GM12878 (cell line): ENCODE results near the gene PLPP7. TPM values are rescaled to one million over a fixed set of nuclear protein-coding genes. Genes with fewer than 3 reads are reported as not detected.

ENCODE experiments used
- BCL3 ChIP-seq: IDR thresholded peaks from 2 replicates; pipeline ENCODE4 v1.6.1; 2011; ENCODE audit warnings: borderline replicate concordance, low read depth, mild to moderate bottlenecking, moderate library complexity, low read length; ENCODE audit not compliant: insufficient read depth, poor library complexity, severe bottlenecking
- FOXK2 ChIP-seq: fragments of 450-650 bp; IDR thresholded peaks from 2 replicates; pipeline ENCODE4 v1.6.1; 2017; ENCODE audit warnings: mild to moderate bottlenecking, moderate library complexity
- FOXM1 ChIP-seq: IDR thresholded peaks from 2 replicates; pipeline ENCODE4 v1.6.1; 2012; ENCODE audit warnings: low read depth, mild to moderate bottlenecking, inconsistent platforms, low read length, moderate library complexity
- IKZF2 ChIP-seq, 2 experiments: fragments of 450-650 bp; IDR thresholded peaks; 2 replicates each; pipeline ENCODE4 v1.6.1; 2017; ENCODE audit warnings: mild to moderate bottlenecking in 2 of 2, moderate library complexity in 2 of 2
- LARP7 ChIP-seq: fragments of 450-650 bp; IDR thresholded peaks from 2 replicates; pipeline ENCODE4 v1.6.1; 2017; ENCODE audit warnings: mild to moderate bottlenecking
- MTA2 ChIP-seq: fragments of 450-650 bp; IDR thresholded peaks from 2 replicates; pipeline ENCODE4 v1.6.1; 2016; ENCODE audit warnings: low read depth, mild to moderate bottlenecking, moderate library complexity
- NBN ChIP-seq: fragments of 450-650 bp; IDR thresholded peaks from 2 replicates; pipeline ENCODE4 v1.6.1; 2016
- PRDM15 ChIP-seq: fragments of 450-650 bp; formaldehyde crosslinking; IDR thresholded peaks from 2 replicates; pipeline ENCODE4 v1.4.0; 2020; ENCODE audit warnings: mild to moderate bottlenecking, moderate library complexity
- SREBF2 ChIP-seq: IDR thresholded peaks from 2 replicates; pipeline ENCODE4 v1.6.1; 2012; ENCODE audit warnings: mild to moderate bottlenecking, low read length
- YY1 ChIP-seq: IDR thresholded peaks from 2 replicates; pipeline ENCODE4 v1.6.1; 2011; ENCODE audit warnings: low read depth, mild to moderate bottlenecking, low read length
- ZNF217 ChIP-seq: fragments of 450-650 bp; IDR thresholded peaks from 2 replicates; pipeline ENCODE4 v1.6.1; 2017; ENCODE audit warnings: antibody characterized with exemption, mild to moderate bottlenecking
- ZNF384 ChIP-seq: IDR thresholded peaks from 2 replicates; pipeline ENCODE4 v1.6.1; 2012; ENCODE audit warnings: low read depth, mild to moderate bottlenecking, low read length, improper control_type of control experiment, borderline replicate concordance
- polyA plus RNA-seq, 11 experiments: library from polyadenylated mRNA; depleted of rRNA in 4 of 11; unstranded in 6 of 11; stranded (reverse) in 5 of 11; fragments of >200 nt; fragmentation: Nextera tagmentation in 4 of 11; fragmentation: Illumina TruSeq in 1 of 11; extraction: Ambion mirVana in 4 of 11; extraction: Trizol in 1 of 11; gene quantifications; 1 replicate in 1 of 11; 2 replicates in 10 of 11; pipeline versions ENCODE4 v1.2.1 to v1.2.3, GENCODE V29; 2011 to 2016; ENCODE audit warnings: inconsistent platforms in 2 of 11, missing spikeins in 2 of 11, low read depth in 1 of 11
- total RNA-seq, 4 experiments: library from RNA; depleted of rRNA in 3 of 4; stranded (reverse); fragments of >200 nt in 3 of 4; fragmentation: Illumina TruSeq in 1 of 4; extraction: Trizol in 1 of 4; gene quantifications; 2 replicates each; pipeline versions ENCODE4 v1.2.1 to v1.2.3, GENCODE V29; 2013 to 2021

The PLPP7 gene
- total and polyA plus RNA-seq, 10 of the 15 experiments (the other 5 are each of a cell fraction or from before 2014, with no cell fraction given) = 0.05 to 1.0 (median 0.40) TPM; not detected in 3

- no peak for TF ChIP-seq PRDM15 (CRISPR knock-in tag)
- no peak for TF ChIP-seq ZNF384
- no peak for TF ChIP-seq MTA2
- no peak for TF ChIP-seq ZNF217
- no peak for TF ChIP-seq FOXM1
- TF ChIP-seq IKZF2 (IDR thresholded peaks at IDR 0.05) = no peak
- TF ChIP-seq BCL3 = no peak
- no peak for TF ChIP-seq FOXK2
- no peak for TF ChIP-seq SREBF2
- TF ChIP-seq NBN = no peak
- no peak for TF ChIP-seq LARP7
- no peak for TF ChIP-seq YY1
Measured at GRCh38 chr9:131287359-131287758, 2.2 kb upstream of the PLPP7 start (continued).
